ENCODE results near the gene LAG3.

The LAG3 gene

GRCh38 chr12:6745741-6746525 is 26.4 kb upstream of the LAG3 start:
- H3K27ac Mint-ChIP-seq: peak overlapping the region; percentile 72
- DNase-seq: no peak
- H3K36me3 Mint-ChIP-seq (ENCODE audit: low read depth): peaks cover 44% of the 10 kb centered on the region

DNA sequence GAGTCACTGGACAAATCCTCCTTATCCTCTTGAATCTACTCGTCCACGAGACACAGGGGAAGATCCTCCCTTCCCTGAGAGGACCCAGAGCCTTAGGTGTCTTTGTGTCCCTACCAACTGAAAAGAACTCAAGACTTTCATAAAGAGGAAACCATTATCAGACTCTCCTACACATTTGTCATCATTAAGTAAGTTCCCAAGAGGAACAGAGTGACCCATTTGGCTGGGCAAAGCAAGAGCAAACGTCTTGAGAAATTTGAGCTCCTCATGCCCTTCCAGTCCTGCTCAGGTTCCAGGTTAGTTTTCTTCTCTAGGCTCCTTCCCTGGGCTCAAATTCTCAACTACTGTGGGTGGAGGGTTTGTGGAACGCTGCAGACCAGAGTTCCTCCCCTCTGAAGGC is 25.1 kb upstream of the LAG3 start:
- Mint-ChIP-seq H3K4me1 (peaks cover 55% of the 10 kb centered on the region), H3K9me3 (no peaks in the 10 kb centered on the region), H3K36me3 (ENCODE audit: low read depth) (peaks cover 46% of the 10 kb centered on the region), H3K27me3 (ENCODE audit: low read depth, poor library complexity) (peaks cover 2% of the 10 kb centered on the region), H3K4me3 (no peak overlapping the region), H3K27ac (peak overlapping the region; percentile 83)
- TF ChIP-seq CTCF (IDR thresholded peaks at IDR 0.05): no peak
- DNase-seq: no peak

More at GRCh38 chr12:6745741-6746525, 26.4 kb upstream of the LAG3 start:
- peaks cover 52% of the 10 kb centered on the region for H3K4me1 Mint-ChIP-seq
- TF ChIP-seq CTCF (IDR thresholded peaks at IDR 0.05): no peak
- peaks cover 2% of the 10 kb centered on the region for H3K27me3 Mint-ChIP-seq (ENCODE audit: low read depth, poor library complexity)
- H3K4me3 Mint-ChIP-seq: no peak overlapping the region
- H3K9me3 Mint-ChIP-seq: no peaks in the 10 kb centered on the region

DNA sequence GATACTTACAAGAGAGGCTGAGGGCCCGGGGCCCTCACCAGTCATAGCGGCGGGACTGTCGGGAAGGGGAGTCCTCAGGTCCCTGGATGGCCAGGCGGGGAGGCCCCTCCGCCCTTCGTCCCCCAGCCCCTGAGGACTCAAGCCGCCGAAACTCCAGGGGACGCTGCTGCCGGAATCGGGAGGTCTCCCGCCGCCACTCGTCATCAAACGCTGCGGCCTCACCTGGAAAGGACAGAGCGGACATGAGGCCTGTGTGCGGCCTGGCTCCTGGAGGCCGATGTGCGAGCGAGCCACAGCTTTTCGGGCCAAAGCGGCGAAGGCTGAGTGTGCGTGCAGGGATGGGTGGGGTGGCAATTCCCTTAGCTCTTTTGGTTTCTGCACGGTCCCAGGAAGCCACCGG is 23.6 kb upstream of the LAG3 start:
- Mint-ChIP-seq H3K27ac (peak overlapping the region; percentile 10), H3K27me3 (ENCODE audit: low read depth, poor library complexity) (peaks cover 5% of the 10 kb centered on the region), H3K4me3 (no peak overlapping the region), H3K4me1 (peaks cover 48% of the 10 kb centered on the region), H3K36me3 (ENCODE audit: low read depth) (peaks cover 46% of the 10 kb centered on the region), H3K9me3 (no peaks in the 10 kb centered on the region)
- DNase-seq: no peak
- no peak for TF ChIP-seq CTCF (IDR thresholded peaks at IDR 0.05)

GRCh38 chr12:6750506-6750905 is 21.8 kb upstream of the LAG3 start:
- Mint-ChIP-seq H3K27ac (no peak overlapping the region), H3K4me3 (no peak overlapping the region), H3K27me3 (ENCODE audit: low read depth, poor library complexity) (peaks cover 5% of the 10 kb centered on the region), H3K4me1 (peaks cover 54% of the 10 kb centered on the region), H3K36me3 (ENCODE audit: low read depth) (peaks cover 46% of the 10 kb centered on the region), H3K9me3 (no peaks in the 10 kb centered on the region)
- TF ChIP-seq CTCF (IDR thresholded peaks at IDR 0.05): no peak
- no peak for DNase-seq

DNA sequence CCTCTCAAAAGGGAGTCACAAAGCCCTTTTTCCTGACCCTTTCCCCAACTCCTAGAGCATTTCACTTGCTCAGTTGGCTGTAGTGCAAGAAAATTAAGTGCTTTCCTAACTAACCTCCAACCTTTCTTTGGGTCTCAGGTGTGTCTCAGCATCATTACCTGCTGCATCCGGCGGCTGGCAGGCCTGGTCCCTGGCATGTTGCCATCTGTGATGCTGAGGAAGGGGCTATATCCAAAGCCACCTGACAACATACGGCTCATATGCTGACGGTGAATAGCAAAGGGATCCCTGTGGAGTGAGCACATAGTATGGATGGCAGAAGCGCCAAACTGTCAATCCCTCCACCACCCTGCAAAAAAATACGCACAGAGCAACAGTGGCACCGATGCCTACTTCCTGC is 20.6 kb upstream of the LAG3 start:
- Mint-ChIP-seq H3K4me1 (peaks cover 51% of the 10 kb centered on the region), H3K9me3 (no peaks in the 10 kb centered on the region), H3K4me3 (peak overlapping the region; percentile 96), H3K27me3 (ENCODE audit: low read depth, poor library complexity) (peaks cover 10% of the 10 kb centered on the region), H3K36me3 (ENCODE audit: low read depth) (peaks cover 41% of the 10 kb centered on the region), H3K27ac (peak overlapping the region; percentile 96)
- no peak for TF ChIP-seq CTCF (IDR thresholded peaks at IDR 0.05)
- DNase-seq: no peak
